ENCODE data around the gene MAP3K4. TPM values are rescaled to one million over a fixed set of nuclear protein-coding genes. Genes with fewer than 3 reads are reported as not detected.

Gene MAP3K4
- total and polyA plus RNA-seq, 7 donors, result 4.6 to 79.2 (median 22.7) TPM

DNA sequence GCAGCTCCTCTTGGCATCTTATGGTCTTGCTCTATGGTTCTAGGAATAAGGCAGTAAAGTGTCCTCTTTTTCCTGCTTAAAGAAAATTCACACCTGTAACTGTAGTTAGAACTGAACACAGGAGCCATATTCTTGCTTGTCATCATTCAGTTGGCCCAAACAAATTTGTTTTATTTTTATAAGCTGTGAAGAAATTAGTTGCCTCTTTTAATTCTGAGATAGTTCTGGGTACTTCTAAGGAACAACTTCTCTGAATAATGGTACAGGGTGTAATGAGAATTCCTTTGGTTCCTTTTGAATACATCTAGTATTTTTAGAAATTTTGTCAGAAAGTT is 1.4 kb downstream of the MAP3K4 start:
- intact Hi-C loops (cut with DNase I), result loop anchor here (2.0 to 10.0 kb wide), 5 partner anchors 44 to 379 kb away; partner anchors contain the start of gene AGPAT4
- no peak for DNase-seq
- no peaks in the 10 kb centered on the region for H3K9me3 ChIP-seq
- H3K4me3 ChIP-seq, result peak overlapping the region in 3 of 4 donors; percentile 71 to 99 (median 97)
- H3K36me3 ChIP-seq, result no peaks in the 10 kb centered on the region
- H3K4me1 ChIP-seq, result peaks cover 0 to 35% (median 20%) of the 10 kb centered on the region in 4 donors
- TF ChIP-seq EP300 (IDR thresholded peaks at IDR 0.05) (no peak), POLR2AphosphoS5 (IDR thresholded peaks at IDR 0.05) (no peak), POLR2A (IDR thresholded peaks at IDR 0.05) (no peak)
- TF ChIP-seq, protein P1, sequence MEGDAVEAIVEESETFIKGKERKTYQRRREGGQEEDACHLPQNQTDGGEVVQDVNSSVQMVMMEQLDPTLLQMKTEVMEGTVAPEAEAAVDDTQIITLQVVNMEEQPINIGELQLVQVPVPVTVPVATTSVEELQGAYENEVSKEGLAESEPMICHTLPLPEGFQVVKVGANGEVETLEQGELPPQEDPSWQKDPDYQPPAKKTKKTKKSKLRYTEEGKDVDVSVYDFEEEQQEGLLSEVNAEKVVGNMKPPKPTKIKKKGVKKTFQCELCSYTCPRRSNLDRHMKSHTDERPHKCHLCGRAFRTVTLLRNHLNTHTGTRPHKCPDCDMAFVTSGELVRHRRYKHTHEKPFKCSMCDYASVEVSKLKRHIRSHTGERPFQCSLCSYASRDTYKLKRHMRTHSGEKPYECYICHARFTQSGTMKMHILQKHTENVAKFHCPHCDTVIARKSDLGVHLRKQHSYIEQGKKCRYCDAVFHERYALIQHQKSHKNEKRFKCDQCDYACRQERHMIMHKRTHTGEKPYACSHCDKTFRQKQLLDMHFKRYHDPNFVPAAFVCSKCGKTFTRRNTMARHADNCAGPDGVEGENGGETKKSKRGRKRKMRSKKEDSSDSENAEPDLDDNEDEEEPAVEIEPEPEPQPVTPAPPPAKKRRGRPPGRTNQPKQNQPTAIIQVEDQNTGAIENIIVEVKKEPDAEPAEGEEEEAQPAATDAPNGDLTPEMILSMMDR (IDR thresholded peaks at IDR 0.05), result no peak
- H3K27ac ChIP-seq, result peak overlapping the region in 3 of 4 donors; percentile 91 to 96 (median 94)
- H3K27me3 ChIP-seq, result no peaks in the 10 kb centered on the region

DNA sequence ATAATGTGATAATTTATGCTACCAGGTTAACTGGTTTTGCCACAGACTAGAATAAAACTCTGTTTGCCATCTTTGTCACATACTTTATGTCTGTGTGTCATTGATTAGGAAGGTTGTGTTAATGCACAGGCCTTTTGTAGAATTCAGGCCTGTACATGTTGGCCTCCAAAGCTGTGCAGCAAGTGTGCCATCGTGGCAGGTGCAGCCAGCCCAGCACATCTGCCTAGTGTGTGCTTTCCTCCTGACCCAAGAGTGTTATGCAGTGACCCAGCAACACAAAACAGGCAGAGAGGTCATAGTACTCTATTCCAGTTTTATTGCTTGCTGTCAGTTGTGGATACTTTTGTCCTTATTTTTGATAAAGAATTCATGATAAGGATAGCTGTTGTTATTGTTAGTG is 3.7 kb downstream of the MAP3K4 start:
- DNase-seq, result no peak
- no peaks in the 10 kb centered on the region for H3K27me3 ChIP-seq
- H3K9me3 ChIP-seq, result no peaks in the 10 kb centered on the region
- H3K4me3 ChIP-seq, result no peak overlapping the region
- 38 to 77% methylated on average over 1 of the region's 1 CpG for WGBS, 2 donors
- TF ChIP-seq, protein P1 (IDR thresholded peaks at IDR 0.05), result no peak
- TF ChIP-seq EP300 (IDR thresholded peaks at IDR 0.05) (no peak), POLR2A (IDR thresholded peaks at IDR 0.05) (no peak), POLR2AphosphoS5 (IDR thresholded peaks at IDR 0.05) (no peak)
- H3K4me1 ChIP-seq, result peaks cover 0 to 37% (median 20%) of the 10 kb centered on the region in 4 donors
- intact Hi-C loops (cut with DNase I), result loop anchor here (10.0 kb wide), 1 partner anchor 230 kb away; no protein-coding TSS in a partner anchor
- H3K36me3 ChIP-seq, result no peaks in the 10 kb centered on the region
- no peak overlapping the region for H3K27ac ChIP-seq

DNA sequence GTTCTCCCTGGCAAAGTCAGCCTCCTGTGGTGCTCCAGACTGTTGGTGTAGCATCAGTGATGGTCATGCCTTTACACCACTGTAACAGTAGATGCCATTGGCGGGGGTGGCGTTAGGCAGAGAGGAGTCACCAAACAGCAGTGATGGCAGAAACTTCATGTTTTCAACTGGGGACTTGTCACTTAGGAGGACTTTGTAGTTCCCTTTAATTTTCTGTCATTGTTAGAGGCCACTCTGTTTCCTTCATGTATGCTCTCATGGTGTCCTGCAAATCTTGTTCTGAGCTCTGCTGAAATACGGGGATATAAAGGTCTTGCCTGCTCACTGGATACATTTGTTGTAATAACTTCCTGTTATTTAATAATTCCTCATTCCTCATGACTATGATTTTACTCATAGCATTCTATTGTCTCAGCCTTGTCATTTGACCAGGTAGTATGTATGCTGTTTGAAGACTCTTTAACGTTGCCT is 4.6 kb downstream of the MAP3K4 start:
- no peaks in the 10 kb centered on the region for H3K36me3 ChIP-seq
- H3K9me3 ChIP-seq, result no peaks in the 10 kb centered on the region
- intact Hi-C loops (cut with DNase I), result loop anchor here (10.0 kb wide), 1 partner anchor 229 kb away; no protein-coding TSS in a partner anchor
- H3K27me3 ChIP-seq, result no peaks in the 10 kb centered on the region
- WGBS, 2 donors, result 88% methylated on average over 4 of the region's 4 CpGs
- H3K27ac ChIP-seq, result peak overlapping the region in 2 of 4 donors; percentile 14 to 33
- H3K4me3 ChIP-seq, result no peak overlapping the region
- H3K4me1 ChIP-seq, result peaks cover 0 to 34% (median 18%) of the 10 kb centered on the region in 4 donors
- DNase-seq, result no peak
- TF ChIP-seq, protein P1 (IDR thresholded peaks at IDR 0.05), result no peak
- TF ChIP-seq EP300 (IDR thresholded peaks at IDR 0.05) (no peak), POLR2A (IDR thresholded peaks at IDR 0.05) (no peak), POLR2AphosphoS5 (IDR thresholded peaks at IDR 0.05) (no peak)

DNA sequence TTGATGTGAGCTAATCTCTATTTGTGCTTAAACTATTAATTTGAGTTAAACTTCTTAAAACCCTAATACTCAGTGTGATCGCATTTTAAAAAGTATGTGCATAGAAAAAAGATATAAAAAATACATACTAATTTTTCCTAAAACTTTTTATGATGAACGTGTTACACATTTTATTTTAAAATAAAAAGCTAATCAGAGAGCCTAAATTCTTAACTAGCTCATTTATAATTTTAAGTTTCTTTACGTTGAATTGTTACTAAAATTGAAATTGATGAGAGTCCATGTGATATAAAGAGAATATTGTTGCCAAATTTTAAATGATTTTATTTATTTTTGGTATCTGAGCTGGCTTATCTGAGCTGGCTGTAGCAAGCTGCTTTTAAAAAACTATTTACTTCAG is 6.6 kb downstream of the MAP3K4 start:
- no peaks in the 10 kb centered on the region for H3K9me3 ChIP-seq
- DNase-seq, result no peak
- H3K4me3 ChIP-seq, result no peak overlapping the region
- intact Hi-C loops (cut with DNase I), result loop anchor here (10.0 kb wide), 1 partner anchor 227 kb away; no protein-coding TSS in a partner anchor
- H3K27ac ChIP-seq, result peak overlapping the region in 2 of 4 donors; percentile 14 to 33
- TF ChIP-seq POLR2A (IDR thresholded peaks at IDR 0.05) (no peak), EP300 (IDR thresholded peaks at IDR 0.05) (no peak), POLR2AphosphoS5 (IDR thresholded peaks at IDR 0.05) (no peak)
- TF ChIP-seq, protein P1 (IDR thresholded peaks at IDR 0.05), result no peak
- peaks cover 0 to 40% (median 22%) of the 10 kb centered on the region in 4 donors for H3K4me1 ChIP-seq
- no peaks in the 10 kb centered on the region for H3K27me3 ChIP-seq
- WGBS, 2 donors, result 94 to 96% methylated on average over 3 of the region's 3 CpGs
- H3K36me3 ChIP-seq, result no peaks in the 10 kb centered on the region

DNA sequence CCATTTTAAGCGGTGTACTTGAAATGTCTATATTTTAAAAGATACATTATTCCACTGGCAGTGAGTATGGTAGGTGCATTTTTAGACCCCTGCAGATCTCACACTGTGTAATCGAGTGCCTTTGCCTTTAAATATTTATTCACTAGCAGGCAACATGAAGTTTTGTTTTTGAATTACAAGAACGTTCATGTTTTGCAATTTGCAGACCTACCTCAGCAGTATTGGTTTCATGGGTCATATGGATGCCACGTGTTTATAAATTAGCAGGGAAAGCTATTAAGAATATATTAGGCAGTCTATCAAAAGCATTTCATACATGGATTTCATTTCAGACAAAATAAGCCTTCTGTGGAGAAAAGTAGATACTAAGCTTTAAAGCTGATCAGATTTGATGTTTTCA is 7.2 kb downstream of the MAP3K4 start:
- no peaks in the 10 kb centered on the region for H3K9me3 ChIP-seq
- peaks cover 0 to 39% (median 22%) of the 10 kb centered on the region in 4 donors for H3K4me1 ChIP-seq
- no peak for DNase-seq
- no peaks in the 10 kb centered on the region for H3K36me3 ChIP-seq
- intact Hi-C loops (cut with DNase I), result loop anchor here (10.0 kb wide), 1 partner anchor 226 kb away; no protein-coding TSS in a partner anchor
- H3K4me3 ChIP-seq, result no peak overlapping the region
- no peaks in the 10 kb centered on the region for H3K27me3 ChIP-seq
- TF ChIP-seq, protein P1 (IDR thresholded peaks at IDR 0.05), result no peak
- no peak for TF ChIP-seq POLR2AphosphoS5 (IDR thresholded peaks at IDR 0.05)
- no peak for TF ChIP-seq POLR2A (IDR thresholded peaks at IDR 0.05)
- 85% methylated on average over 4 of the region's 4 CpGs for WGBS, 2 donors
- H3K27ac ChIP-seq, result no peak overlapping the region

Data from sigmoid colon (tissue), 7 donors.